ENCODE results near the gene PDLIM4.

Gene PDLIM4

DNA sequence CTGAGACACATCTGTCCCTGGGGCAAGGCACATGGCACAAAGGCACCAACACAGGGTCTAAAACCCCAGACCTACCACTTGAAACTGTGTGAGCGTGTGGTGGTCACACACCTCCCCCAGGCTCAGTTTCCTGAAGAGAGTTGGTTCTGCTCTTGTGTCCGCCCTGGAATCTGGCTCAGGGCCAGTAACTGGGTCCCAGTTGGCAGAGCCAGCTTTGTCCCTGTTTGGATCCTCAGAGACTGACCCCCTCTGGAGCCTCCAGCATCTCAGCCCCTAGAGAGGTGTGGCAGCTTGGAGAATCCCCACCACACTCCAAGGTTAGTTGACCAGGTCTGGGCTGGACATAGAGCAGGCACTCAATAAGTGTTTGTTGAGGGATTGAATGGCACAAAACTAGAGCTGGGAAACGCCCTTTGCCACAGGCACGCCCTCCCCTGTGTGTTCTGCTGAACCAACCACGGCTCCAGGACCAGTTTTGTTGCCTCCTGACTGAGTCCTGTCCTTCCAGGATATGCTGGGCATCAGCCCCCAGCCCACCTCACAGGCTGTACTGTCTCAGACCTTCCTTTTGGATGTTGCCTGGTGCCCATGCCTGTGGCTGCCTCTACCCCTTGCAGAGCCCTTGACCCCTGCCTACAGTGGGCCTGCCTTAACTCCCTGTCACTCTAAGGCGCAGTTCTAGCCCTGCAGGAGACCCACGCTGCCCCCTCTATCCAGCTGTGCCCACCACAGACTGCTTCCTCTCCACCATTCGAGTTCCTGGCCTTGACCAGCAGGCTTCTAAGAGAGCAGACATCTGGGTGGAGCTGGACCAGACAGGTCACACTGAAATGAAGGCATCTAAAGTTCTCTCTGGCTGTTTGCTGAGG lies 3.8 kb upstream of the PDLIM4 start:
- DNase-seq (ENCODE audit: low spot score) = no peak

DNA sequence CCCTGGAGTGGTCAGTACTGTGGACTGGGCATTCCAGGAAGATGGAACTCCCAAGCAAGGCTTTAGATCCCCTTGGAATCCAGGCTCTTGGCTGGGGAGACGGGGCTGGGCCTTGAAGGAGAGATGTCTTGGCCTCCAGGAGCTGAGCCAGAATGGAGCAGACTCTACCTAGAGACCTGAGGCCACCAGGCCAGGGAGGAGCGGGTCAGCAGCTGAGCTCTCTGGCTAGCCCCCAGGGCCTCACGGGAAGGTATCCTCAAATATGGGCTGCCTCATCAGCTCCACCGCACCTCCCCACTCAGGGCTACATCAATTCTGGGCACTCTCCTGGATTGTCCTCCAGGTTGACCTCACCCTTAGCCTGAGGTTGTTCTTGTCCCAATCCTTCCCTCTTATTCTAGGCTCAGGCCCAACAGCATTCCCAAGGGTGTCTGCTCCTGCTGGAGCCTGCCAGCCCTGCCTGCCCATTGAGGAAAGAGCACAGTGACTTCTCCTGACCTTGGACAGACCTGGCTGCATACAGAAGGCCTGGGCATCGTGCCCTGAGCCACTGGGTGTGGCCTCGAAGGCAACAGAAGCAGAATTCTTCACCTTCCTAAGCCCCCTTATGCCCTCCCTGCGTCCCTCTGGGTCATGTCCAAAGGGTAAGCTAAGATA lies 3.0 kb upstream of the PDLIM4 start:
- DNase-seq (ENCODE audit: low spot score) = no peak

DNA sequence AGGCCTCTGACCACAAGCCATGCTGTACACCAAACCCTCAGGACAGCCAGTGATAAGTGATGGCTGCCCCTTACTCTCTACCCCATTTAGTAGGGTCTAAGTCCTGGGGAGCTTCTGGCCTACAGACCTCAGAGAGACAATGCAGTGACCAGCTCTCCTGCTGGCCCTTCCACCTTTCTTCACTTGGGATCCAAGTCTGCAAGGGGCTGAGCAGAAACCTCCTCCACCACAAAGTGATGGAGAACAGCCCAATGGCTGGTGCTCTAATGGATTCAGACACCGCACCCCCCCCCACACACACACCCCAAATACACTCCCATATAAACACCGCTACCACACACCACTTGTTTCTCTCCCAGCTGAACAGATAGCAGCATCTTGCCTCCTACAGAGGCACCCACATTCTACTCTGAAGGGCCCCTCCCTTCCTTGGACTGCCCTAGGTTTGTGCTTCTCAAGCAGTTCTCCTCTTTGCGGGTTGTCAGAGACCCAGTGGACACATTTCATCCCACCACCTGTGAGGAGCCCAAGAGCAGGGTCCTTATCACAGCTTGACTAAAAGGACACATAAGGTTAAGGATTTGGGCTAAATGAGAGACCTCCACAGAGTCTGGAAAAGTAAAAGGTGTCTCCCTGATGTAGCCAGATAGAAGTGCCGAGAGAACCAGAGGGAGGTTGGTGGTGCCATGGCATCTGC lies 1.3 kb upstream of the PDLIM4 start:
- no peak for DNase-seq (ENCODE audit: low spot score)

DNA sequence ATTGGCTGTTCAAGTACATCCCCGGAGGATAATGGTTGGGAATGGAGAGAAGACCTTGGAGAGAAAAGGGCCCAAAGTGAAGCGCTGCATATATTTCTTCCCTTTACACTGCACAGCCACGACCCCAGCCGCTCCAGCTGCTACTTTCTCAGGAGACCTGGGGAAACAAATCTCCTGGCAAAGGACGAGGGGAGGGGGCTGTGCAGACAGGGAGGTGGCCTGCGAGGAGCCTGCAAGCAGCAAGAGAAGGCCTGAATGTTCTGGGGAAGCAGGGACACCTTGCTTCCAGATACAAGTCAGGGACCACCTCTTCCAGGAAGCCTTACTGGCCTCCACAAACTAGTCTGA lies 739 bp upstream of the PDLIM4 start:
- DNase-seq (ENCODE audit: low spot score) = no peak

DNA sequence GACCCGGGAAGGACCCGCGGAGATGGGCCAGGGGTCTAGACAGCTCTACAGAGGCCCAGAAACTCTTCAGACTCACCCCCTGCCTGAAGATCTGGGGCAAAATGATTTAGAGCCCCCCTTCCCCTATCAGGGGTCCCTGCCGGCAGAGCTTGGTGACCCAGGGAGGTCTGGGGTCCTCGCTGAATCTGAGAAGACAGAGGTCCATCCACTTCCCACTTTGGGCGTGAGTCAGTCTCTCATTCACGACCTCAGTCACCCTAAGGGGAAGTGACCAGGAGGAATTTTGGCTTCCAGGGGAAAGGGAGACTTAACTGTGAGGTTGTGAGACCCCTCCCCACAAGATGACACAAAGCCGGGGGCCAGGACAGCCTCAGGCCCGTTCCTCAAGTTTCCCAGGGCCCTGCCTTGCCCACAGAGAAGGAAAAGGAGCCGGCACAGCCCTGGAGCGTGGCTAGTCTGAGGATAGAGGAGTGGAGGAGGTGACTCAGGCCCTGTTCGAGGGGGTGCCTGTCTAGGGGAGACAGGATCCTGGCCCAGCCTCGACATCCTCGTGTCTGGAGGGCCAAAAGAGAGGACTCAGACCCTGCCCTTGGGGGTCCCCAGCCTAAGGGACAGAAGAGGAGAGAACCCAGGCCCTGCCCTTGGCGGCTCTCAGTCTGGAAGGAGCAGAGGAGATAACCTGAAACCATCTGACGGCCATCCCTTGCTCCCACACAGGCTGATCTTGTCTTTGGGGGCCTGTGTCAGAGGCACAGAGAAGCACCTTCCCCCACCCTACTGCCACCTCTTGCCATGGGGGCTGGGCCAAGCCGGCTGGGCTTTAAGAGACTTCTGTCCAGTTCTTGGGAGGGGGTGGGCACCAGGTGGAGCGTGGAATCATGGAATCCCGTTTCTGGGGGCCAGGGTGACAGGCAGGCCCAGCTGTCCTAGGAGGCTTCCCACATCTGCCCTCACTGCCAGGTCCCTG lies 889 bp downstream of the PDLIM4 start:
- DNase-seq (ENCODE audit: low spot score) = no peak

DNA sequence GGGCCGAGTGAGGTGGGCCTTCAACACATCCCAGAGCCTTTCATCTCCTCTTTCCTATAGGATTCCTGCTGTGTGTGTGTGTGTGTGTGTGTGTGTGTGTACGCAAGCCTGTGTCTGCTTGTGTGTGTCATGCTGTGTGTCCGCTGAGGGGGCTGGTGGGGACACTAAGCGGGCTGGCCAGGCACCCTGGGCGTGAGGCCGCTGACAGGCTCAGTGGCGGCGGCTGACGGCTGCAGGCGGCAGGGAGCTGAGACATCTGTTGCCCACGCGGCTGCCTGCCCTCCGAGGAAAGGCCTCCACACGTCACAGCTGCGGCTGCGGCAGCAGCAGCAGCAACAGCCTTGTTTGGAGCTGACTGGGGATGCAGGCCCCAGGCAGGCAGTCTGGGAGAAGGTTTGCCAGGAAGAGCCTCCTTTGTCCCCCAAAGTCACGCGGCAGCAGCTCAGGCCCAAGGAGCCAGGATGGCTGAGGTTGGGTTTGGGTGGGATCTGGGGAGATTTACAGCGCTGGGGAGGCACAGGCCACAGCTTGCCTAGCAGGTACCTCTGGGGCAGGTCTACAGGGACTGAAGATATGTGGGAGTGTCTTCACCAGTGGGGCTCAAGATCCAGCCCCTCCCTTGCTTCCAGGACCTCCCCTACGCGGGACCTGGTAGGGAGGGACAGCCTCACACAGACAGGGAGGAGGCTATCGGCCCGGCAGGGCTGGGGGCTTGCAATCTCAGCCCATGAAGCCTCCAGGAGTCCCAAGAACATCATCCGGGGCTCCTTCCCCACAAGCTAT lies 1.8 kb downstream of the PDLIM4 start:
- no peak for DNase-seq (ENCODE audit: low spot score)

DNA sequence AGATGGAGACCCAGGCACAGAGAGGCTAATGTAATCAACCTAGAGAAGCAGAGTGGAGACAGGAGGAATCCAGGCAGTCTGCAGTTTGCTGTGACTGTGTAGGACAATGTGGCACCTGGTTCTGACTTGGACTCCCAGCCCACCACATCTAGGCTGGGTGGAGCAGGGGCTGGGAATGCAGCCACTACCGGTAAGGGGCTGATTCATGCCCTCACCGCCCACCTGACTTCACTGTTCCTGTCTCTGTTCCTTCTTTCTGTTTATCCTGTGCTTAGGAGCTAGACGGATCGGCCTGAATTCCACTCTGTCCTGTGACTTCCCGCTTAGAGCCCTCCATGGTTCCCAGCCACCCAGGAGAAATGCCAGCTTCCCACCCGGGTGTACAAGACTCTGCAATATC lies 2.6 kb downstream of the PDLIM4 start:
- no peak for DNase-seq (ENCODE audit: low spot score)

DNA sequence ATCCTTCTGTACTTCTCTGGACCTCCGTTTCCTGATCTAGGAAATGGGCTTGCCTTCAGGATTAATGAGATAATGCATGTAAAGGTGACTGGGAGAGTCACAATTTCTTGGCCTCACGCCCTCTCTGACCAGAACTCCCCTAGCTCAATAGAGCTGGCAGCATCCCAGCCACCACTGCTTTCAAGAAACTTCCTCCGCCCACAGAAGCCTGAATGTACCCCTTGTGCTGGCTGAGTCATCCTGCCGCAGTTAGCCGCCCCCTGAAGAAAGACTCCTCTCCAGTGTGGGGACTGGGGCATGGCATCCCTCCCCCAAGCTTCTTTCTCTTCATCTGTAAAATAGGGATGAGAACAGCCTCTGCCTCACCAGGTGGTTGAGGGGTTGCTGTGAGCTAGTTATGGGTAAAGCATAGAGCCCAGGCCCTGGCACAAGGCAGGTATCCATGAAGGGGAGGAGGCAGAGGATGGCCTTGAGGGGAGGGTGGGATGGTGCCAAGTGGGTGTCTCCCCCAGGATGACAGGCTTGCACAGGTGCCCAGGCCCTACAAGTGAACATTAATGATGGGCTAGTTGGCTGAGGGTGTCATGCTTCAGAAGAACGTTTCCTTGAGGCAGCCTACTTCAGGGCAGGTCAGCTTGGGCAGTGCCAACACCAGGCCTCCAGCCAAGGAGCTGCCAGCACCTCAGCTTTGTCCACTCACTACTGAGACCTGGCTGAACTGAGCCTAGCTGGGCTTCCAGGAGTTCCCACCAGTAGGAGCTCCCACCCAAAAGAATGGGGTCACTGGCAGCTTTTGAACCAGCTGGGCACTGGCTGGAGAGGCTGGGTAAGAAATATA lies 3.4 kb downstream of the PDLIM4 start:
- DNase-seq (ENCODE audit: low spot score) = no peak

DNA sequence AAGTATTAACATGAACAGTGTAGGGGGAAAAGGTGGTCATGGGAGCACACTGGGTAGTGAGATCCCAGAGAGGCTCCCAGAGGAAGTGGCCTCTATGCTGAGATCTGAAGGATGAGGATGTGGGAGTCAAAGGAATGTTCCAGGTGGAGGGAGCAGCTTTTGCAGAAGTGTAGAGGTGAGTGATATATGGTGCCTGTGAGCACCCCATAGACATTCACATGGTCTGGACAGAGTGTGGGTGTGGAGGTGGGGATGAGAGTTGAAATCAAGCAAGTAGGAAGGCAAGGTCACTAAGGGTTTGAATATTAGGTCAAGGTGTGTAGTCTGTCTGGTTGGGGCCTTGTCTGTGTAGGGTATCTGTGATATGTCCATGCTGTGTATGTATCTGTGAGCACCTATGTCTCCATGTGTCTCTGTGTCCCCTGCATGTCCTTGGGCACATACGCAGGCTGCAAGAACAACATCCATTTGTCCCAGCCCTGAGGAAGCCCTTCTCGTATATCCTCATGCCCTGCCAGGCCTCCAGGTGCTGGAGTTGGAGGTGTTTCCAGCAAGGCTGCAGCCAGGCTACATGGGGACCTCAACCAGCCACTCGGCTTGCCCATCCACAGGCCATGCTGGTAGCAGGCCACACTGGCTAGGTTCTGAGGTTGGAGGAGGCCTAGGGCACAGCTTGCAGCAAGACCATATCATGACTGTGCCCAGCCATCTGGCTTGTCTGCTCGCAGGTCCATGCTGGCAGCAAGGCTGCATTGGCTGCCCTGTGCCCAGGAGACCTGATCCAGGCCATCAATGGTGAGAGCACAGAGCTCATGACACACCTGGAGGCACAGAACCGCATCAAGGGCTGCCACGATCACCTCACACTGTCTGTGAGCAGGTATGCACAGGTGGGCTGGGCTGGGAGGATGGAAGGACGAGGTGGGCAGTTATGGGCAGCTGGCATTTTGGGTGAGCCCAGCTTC lies 4.7 kb downstream of the PDLIM4 start:
- no peak for DNase-seq (ENCODE audit: low spot score)

DNA sequence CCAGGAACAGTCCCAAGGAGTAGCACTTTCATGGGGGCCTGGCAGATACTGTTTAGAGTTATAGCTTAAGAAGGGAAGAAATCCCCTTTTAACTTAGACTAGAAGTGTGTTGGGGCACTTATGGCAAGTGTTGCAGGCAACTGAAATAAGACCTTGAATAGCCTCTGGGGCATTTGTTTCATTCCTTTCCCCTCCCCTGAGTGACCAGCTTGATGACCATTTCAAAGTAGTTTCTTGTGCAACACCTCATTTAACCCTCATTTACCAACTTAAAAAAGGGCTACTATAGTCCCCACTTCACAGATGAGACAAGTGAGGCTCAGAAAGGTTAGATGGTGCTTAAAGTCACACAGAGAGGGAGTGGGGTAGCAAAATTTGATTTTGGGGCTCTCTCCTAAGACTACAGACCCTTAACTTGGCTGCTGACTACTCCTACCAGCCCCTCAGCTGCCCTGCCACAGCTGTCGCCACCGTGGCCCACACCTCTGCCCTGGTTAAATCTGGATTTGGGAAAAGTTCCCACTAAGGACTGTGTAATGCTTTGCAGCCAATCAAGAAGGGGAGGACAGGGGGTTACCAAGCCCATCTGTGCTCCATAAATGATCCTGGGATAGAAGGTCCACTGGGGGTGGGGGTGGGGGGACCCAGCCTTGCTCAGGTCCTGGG lies 5.5 kb downstream of the PDLIM4 start:
- DNase-seq (ENCODE audit: low spot score) = no peak

DNA sequence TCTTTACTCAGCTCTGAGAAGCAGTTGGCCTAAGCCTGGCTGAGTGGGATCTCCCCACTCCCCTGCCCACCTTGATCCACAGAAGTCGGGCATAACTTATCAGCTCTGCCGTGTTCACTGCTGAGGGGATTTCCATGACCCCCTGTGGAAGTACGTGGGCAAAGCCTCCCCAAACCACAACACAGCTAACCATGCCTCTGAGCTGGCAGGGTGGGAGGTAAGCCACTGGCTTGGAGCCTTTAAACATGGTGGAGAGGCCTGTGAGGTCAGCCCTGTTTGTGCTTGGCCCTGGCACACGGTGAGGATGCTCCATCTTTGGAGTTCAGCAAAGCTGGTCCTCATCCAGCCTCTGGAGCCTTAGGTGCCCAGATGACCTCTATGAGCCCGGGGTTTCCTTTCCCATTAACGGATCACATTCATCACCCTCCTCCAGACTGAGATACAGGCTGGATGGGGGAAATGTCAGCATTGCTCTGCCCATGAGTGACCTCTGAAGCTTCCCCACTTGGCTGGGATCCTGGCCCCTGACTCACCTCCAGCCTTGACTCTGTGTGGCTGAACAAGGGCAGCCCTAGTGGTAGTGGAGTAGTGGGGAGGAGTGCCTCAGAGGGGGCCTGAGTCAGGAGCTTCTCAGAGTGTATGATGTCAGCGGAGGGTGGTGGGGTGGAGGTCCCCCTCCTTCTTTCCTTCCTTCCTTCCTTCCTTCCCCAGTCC lies 6.2 kb downstream of the PDLIM4 start:
- DNase-seq (ENCODE audit: low spot score) = no peak

DNA sequence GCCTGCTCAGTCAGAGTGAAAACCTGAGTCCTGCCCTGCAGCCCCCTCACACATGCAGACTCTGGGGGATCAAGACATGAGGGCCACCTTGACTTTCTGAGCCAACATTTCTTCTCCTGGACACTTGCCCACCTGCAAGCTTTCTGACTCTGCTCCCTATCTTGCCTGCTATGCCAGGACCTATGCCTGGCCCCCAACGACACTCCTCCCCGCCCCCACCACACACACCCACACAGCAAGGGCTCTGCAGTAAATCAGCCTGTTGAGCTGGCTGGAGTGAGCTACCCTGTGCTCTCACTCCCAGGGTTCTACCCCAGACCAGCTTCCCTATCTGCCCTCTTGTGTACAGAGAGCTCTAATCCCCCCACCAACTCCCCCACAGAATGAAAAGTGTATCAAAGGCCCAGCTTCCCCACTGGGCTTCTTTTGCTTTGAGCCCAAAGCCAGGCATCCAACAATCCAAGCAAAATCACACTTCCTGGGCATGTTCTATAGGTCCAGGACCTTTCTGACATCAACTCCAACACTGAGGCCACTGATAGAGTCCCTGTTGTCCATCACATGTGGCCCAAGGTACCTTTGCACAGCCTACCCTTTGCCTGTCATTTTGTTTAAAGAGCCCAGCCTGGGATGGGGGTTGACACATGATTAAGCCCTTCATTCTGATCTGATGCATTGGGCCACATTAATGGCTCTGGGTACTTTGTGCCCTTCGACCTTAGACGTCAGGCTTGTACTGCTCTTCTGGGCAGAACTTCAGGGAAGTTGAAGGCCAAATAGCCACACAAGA lies 7.2 kb downstream of the PDLIM4 start:
- no peak for DNase-seq (ENCODE audit: low spot score)

DNA sequence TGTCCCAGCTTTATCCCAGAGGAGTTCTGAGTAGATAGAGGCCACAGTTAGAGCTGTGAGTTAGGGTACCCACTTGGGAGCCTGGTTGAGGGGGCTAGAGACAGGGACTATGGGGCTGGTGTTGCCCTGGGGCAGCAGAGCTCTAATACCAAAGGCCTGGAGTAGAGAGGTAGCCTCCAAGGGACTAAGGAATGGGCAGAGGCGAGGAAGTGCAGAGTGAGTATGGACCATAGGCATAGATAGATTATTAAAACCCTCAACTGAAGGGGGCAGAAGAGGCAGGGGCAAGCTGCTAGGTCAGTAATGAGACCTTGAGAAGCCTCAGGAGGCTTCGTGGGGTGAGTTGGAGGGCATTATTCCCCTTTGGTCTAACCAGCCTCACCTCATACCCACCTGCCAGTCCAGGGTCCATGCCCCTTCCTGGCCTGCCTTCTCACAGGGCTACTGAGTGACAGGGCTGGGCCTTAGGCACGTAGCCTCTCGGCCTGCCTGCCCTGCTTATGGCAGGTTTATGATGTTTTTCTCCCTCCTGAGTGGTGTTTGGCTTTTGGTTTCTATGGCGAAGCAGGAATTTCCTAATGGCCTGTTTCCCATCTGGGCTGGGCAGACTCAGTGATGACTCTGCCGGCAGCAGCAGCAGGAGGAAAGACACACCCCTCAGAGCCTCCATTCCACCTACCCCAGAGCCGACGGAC lies 8.0 kb downstream of the PDLIM4 start:
- DNase-seq (ENCODE audit: low spot score) = peak; percentile 68

DNA sequence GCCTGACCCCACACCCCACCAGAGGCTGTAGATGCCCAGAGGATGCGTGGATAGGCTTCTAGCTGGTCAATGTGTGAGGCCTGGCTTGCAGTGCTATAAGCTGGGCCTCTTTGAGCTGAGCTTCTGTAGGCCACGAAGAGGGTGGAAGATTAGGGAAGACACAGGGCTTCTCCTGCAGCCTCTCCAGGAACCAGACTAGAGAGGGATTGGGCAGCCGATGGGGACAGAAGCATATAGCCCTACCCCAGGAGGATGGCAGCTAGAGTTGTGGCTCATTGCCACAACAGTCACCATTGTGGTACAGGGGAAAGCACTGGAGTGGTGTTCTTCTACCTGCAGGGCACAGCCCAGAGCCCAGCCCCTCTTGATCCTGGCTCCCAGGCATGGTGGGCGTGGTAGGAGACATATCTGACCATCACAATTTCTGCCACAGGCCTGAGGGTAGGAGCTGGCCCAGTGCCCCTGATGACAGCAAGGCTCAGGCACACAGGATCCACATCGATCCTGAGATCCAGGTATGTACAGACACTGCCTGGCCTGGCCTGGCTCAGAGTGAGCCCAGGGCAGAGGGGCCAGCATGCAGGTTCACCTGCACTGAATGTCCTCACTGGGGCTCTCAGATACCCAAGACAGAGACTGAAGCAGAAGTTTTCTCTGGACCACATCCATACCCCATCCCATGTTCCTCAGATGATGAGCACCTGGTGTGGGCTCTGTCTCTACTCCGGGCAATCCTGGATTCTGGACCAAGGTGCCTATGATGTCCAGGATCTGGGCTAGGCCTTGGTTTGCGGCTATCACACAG lies 8.7 kb downstream of the PDLIM4 start:
- DNase-seq (ENCODE audit: low spot score) = no peak

DNA sequence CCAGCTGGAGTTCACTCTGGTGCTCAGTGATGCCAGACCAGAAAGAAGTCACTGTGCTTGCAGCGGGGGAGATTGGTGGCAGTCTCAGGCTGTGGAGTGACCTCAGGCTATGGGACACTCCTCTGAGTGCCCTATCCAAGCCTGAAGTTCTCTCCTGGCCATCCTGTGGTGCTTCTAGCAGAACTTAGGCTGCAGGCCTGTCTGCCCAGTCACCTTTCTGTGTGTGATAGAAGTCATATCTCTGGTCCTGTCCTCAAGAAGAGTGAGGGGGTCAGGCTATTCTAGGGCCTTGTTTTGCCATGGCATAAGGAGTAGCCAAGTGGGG lies 9.3 kb downstream of the PDLIM4 start:
- DNase-seq (ENCODE audit: low spot score) = no peak
